Measurements from ENCODE around the gene FKTN.
"Not testable (repeated sequence)": the region's sequence is repeated elsewhere in the genome, so short reads cannot be mapped to it uniquely, and the experiment has no call there.

Gene FKTN

DNA sequence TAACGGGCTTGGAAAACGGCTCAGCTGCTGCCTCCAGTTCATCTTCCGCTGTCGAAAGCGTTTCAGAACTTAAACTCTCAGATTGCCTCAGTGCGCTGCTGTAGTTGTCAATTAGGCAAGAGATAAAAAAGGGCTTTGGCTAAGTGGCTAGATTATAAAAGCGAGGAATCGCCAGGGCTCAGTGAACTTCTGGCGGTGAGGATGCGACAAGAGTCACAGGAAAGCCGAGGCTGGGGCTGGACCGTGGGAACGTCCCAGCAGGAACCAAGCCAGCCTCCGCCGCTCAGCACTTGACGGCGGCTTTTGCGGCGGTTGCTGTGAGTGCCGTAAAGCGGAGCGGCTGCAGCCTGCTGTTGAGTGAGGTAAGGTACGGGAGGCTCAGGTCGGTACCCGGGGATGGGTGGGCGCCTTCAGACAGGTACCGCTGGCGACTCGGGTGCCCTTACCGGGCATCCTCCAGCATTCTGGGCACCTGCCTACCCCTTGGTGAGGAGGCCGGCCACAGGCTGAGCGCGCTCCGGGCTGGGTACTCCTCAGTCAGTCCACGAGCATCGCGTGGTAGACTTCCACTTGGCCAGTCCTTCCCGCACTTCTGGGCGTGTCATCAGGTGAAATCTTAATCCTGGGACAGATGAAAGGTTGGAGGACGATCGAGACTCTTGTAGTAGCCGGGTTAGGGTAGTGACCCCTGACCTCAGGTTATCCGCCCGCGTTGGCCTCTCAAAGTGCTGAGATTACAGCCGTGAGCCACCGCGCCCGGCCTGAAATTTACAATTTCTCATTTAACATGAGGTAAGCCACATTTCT lies at the start of gene FKTN:
FKTN (plus strand) TSS at position 328 of the 807 bp plus-strand sequence. CDS start 16,902 bp downstream, outside the sequence.
- DNase-seq (ENCODE audit: low read depth in 2 of 2): peak; percentile 64 to 68

DNA sequence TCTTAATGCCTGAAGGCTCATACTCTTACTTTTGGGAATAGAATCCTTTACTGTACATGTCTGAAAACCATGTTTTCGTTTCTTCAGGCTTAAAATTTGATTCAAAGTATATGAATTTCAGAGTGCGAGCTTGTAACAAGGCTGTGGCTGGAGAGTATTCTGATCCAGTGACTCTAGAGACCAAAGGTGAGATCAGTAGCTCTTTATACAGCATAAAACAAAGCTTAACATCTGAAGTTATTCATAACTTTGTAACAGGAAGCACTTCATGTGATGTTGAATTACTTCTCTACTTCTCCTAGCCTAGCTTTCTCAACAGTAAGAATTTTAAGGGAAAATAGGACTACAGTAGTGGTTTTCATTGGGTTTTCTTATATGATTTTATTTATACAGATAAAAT lies 49.4 kb upstream of the FKTN start:
- no peak for DNase-seq (ENCODE audit: low read depth in 2 of 2)

DNA sequence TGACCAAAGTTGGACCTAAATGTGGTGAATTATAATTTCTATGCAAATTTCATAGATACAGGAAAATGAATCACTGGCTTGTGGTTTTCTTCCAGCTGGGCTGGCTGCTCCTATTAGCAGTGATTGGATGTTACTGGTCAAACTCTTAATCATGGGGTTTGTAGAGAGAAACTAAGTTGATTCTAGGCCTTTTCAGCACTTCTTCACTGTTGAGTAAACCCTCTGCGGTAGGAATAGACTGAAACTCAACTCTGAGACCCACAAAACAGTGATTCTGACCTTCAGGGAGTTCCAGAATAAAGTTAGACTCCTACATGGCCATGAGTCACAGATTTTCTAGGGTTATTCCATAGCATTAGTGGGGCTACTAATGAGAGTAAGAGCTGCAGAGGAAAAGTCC lies 47.9 kb upstream of the FKTN start:
- DNase-seq (ENCODE audit: low read depth in 2 of 2): no peak

DNA sequence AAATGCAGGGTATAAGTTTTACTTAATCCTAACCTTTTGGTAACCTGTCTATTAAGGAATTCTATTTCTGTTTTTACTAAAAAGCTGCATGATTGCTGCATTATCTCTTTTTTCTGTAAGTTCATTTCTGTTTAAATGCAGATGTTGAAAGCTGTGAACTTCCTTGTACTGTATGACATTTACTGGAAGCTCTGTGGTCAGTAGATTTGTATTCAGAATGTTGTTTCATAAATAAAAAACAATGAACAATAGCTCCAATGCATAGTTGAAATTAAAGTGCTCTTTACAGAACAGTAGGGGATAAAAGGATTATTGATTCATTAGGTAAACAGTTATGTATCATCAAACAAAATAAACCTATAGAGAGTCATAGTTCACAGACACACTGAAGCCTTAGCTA lies 46.5 kb upstream of the FKTN start:
- no peak for DNase-seq (ENCODE audit: low read depth in 2 of 2)

DNA sequence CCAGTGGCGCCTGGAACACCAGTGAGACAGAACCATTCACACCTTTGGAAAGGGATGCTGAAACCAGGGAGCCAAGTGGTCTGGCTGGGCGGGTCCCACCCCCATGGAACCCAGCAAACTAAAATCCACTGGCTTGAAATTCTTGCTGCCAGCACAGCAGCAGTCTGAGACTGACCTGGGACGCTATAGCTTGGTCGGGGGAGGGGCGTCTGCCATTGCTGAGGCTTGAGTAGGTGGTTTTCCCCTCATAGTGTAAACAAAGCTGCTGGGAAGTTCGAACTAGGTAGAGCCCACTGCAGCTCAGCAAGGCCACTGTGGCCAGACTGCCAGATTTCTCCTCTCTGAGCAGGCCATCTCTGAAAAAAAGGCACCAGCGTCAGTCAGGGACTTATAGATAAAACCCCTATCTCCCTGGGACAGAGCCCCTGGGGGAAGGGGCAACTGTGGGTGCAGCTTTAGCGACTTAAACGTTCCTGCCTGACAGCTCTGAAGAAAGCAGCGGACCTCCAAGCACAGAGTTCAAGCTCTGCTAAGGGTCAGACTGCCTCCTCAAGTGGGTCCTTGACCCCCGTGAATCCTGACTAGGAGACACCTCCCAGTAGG lies 42.0 kb upstream of the FKTN start:
- no peak for DNase-seq (ENCODE audit: low read depth in 2 of 2)

DNA sequence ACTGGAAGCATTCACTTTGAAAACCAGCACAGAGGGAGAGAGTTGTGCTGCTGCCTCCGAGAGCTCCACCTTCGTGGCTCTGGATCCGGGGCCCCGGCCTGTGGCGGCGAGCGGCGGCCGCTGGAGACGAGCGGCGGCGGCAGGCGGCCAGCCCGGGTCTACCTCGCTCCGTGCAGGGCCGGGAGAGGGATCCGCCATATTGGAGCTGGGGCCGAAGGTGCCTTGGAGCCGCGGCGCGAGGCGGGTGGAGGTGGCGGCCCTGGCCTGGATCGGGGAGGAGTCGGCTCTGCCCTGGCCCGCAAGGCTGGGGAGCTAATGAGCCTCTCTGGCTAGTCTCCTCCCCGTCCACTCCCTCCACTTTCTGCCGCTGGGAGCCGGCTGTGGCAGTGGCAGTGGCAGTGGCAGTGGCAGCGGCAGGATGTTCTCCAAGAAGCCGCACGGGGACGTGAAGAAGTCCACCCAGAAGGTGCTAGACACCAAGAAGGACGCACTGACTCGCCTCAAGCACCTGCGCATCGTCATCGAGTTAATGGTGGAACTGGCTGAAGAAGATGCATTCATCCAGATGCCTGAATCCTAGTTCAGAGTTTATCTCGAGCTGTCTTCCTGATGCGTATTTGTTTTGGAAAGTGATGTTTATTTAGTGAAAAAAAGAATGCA lies 38.1 kb upstream of the FKTN start:
- DNase-seq (ENCODE audit: low read depth in 2 of 2): not testable (repeated sequence)

DNA sequence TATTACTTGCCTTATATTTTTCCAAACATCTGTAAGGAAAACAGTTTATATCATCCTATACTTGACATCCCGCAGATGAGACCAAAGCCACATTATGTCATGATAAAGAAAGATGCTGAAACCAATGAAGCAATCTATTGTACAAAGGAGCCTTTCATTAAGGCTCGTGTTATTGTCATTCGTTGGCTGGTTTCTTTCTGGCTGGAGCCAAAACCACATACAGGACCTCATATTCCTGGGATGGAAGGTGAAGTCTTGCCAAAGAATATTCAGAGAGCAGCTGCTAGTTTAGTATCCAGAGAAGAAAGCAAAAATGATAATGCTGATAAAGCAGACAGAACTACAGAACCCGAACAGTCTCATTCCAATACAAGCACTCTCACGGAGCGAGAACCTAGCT lies 36.9 kb upstream of the FKTN start:
- DNase-seq (ENCODE audit: low read depth in 2 of 2): not testable (repeated sequence)

DNA sequence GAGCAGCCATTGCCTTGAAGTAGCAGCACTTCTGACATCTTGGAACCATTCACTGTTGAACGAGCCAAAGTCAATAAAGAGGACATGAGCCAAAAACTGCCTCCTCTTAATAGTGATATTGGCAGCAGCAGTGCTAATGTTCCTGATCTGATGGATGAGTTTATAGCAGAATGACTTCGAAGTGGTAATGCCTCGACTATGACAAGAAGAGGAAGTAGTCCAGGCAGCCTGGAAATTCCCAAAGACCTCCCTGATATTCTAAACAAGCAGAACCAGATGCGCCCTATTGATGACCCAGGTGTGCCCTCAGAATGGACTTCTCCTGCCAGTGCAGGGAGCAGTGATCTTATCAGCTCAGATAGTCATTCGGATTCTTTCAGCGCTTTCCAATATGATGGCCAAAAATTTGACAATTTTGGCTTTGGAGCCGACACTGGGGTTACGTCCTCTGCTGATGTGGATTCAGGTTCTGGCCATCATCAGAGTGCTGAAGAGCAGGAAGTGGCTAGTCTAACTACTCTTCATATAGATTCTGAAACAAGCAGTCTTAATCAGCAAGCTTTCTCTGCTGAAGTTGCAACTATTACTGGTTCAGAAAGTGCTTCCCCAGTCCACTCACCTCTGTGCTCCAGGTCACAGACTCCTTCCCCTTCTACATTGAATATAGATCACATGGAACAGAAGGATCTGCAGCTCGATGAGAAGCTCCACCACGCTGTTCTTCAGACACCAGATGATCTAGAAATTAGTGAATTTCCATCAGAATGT lies 35.1 kb upstream of the FKTN start:
- DNase-seq (ENCODE audit: low read depth in 2 of 2): not testable (repeated sequence)

DNA sequence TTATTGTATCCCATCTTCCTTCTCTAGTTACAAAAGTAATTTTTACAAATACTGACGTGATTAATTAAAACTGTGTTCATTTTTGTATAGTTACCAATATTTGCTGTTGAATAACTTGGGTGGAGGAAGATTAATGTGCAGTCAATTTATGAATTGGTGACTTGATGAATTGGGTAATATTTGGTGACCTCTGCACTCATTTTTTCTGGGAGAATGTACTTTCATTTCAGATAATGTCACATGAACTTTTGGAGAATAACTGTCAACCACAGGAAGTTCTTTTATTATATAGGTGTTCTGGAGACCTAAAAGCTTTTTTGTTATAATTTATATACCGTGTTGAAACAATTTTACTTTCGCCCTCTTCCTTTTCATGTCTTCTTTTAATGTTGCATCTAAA lies 26.4 kb upstream of the FKTN start:
- no peak for DNase-seq (ENCODE audit: low read depth in 2 of 2)

DNA sequence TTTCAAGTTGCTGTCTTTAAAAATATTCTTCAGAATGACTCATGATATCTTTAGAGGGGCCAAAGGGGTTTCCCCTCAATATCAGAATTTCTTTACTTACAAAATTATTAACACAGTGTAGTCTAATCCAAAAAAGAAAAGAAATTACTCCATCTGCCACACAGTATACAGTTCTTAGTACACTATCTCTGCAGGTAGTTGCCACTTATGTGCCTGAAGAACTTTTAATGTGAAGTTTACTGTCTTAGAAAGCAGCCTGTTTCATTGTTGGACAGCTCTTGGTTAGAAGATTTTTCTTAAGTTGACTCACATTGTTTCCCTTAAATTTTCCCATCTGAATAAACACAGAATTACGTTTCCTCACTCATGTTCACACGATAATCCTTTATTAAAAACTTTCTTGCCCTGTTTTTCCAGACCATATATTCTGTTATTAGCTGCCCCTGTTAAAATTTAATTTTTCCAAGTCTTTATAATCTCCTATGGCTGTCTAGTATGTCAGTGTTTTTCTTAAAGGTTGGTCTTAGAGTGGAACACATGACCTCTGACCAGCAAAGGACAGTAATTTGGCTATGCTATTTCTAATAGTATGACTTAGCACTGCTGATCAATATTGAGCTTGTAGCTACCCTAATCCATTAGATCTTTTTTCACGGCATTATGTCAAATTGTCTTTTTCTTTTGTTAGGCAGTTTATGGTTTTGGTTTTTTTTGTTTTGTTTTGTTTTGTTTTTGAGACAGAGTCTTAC lies 21.8 kb upstream of the FKTN start:
- no peak for DNase-seq (ENCODE audit: low read depth in 2 of 2)

DNA sequence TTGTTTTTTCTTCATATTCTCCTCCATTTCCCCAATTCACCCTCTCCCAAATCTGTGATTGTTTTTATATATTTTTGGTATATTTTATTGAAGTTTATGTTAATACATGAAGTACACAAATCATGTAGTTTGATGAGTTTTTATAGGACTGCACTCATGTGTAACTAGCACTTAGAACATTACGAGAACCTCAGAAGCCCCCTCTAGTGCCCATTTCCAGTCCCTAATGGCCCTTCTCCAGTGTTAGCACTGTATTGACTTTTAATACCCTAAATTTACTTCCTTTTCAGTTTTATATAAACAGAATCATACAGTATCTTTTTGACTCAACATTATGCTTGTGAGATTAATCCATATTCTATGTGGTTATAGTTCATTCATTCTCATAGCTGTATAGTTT lies 18.5 kb upstream of the FKTN start:
- no peak for DNase-seq (ENCODE audit: low read depth in 2 of 2)

DNA sequence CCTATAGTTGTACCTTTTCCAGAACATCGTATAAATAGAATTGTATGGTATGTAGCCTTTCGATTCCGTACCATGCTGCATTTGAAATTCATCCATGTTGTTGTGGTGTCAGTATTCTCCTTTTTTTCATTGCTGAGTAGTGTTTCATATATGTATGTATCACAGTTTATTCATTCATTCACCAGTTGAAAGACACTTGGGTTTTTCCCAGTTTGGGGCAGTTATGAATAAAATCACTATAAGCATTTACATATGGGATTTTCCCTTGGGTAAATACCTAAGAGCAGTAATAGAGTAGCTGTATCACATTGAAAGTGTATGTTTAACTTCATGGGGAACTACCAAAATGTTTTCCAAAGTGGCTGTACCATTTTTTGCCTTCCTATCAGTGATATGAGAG lies 16.1 kb upstream of the FKTN start:
- no peak for DNase-seq (ENCODE audit: low read depth in 2 of 2)

DNA sequence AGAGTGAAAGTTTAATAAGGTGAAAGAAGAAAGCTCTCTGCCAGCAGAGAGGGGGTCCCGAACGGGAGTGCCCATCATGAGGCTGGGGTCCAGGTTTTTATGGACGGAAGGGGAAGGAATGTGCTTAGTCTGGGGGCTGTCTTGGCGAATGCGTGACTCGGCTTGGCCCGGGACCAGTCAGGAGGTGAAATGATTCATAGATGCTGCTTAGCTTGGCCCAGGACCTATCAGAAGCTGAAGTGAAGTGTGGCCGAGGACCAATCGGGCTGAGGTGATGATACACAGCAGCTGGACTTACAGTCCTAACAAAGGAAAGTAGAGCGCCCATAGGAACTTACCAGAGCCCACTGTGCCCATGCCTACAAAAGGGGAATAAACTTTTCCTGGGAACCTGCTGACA lies 3.9 kb upstream of the FKTN start:
- no peak for DNase-seq (ENCODE audit: low read depth in 2 of 2)

DNA sequence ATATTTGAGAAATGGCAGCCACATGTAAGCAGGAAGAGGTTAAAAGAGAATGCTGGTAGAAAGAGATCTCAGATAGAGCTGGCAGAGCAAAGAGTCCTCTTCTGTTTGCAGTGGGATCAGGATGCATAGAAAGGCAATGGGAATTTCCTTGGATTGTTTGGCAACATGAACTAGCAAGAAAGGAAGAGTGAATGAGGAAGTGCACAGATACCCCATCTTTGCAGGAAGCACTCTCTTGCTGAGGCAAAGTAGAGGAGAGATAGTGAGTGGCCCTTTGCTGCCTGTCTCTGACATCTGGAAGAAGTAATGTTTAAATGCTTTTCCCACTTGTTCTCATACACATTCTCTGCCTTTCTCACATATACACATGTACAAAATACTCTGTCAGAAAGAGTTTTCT lies 14.5 kb downstream of the FKTN start:
- DNase-seq (ENCODE audit: low read depth in 2 of 2): no peak

DNA sequence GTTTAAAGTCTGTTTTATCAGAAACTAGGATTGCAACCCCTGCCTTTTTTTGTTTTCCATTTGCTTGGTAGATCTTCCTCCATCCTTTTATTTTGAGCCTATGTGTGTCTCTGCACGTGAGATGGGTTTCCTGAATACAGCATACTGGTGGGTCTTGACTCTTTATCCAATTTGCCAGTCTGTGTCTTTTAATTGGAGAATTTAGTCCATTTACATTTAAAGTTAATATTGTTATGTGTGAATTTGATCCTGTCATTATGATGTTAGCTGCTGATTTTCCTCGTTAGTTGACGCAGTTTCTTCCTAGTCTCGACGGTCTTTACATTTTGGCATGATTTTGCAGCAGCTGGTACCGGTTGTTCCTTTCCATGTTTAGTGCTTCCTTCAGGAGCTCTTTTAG lies 22.0 kb downstream of the FKTN start:
- DNase-seq (ENCODE audit: low read depth in 2 of 2): not testable (repeated sequence)

DNA sequence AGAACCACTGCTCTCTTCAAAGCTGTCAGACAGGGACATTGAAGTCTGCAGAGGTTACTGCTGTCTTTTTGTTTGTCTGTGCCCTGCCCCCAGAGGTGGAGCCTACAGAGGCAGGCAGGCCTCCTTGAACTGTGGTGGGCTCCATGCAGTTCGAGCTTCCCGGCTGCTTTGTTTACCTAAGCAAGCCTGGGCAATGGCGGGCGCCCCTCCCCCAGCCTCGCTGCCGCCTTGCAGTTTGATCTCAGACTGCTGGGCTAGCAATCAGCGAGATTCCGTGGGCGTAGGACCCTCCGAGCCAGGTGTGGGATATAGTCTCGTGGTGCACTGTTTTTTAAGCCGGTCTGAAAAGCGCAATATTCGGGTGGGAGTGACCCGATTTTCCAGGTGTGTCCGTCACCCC lies 23.6 kb downstream of the FKTN start:
- not testable (repeated sequence) for DNase-seq (ENCODE audit: low read depth in 2 of 2)

DNA sequence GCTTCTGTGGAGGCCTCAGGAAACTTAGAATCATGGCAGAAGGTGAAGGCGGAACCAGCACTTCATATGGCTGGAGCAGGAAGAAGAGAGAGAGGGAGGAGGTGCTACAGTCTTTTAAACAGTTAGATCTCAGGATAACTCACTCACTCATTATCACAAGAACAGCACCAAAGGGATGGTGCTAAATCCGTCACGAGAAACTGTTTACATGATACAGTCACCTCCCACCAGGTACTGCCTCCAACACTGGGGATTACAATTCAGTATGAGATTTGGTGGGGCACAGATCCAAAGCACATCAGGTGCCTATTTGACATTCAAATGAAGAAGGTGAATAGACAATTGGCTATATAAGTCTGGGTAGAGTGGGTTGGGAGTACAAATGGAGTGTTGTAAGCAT lies 35.2 kb downstream of the FKTN start:
- DNase-seq (ENCODE audit: low read depth in 2 of 2): no peak

DNA sequence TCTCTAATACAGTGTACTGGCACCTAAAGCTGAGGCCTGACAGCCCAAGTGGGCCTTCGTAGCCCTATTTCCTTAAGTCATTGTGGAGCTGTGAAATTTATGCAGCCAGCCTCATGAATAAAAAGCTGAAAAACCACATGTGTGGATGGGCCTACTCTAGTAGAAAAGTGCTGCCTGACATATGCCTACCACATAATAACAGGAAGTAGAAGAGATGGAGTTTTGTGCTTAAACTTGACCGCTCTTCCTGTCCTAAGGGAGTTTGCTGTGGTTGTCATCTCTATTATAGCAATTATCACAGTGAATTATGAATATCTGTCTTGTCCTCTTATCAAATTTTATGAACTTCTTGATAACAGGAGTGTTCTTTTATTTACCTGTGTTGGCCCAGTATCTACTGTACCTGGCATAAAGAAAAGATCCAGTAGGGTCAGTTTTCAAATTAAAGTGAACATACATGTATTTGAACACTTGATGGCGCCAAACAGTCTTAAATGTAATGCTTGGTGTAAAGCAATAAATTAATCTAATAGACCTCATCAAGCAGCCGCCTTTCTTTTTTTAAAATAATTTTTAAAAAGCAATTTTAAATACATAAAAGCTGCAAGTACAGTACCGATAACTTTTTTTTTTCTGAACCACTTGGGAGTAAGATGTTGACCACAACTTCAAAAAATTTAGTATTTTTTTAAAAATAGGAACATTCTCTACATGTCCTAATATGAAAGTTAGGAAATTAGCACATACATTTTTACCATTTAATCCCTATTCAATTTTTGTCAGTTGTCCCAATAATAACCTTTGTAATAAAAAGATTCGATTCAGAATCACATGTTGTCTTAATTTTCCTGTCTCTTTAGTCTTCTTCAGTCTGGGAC lies 51.0 kb downstream of the FKTN start:
- no peak for DNase-seq (ENCODE audit: low read depth in 2 of 2)

DNA sequence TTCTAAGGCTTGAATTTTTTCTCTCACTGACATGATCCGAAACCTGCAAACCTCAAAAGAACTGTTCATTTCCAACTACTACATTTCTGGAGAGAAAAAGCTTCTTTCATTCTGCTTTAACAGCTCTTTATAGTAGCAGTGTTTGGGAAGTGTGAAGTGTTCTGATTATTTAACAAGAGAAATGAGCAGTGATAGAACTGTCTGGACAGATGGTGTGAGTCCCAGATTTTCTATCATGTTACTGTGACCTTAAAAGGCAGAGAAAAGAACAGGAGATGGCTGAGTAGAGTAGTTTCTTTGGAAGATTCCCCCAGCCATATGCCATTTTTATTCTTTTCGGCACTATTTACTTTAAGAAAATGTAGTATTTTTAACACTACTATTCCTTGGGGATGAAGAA lies 63.1 kb downstream of the FKTN start:
- DNase-seq (ENCODE audit: low read depth in 2 of 2): no peak

DNA sequence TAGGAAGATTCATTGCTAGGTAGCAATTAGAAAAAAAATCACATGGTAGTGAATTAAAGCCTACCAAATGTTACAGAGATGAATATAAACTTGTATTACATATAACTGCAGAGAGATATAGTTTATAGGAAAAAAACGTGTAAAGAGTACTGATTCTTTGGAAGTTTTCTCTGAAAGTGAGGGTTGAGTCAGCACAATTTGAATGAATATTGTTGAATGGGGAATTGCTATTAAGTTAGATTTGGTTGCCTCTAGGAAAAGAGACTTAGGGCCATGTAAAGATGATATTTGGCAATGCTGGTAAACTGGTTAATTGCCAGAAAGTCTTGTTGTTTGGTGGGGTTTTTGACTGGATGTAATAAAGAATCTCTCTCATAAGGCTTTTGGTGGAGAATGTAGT lies 67.2 kb downstream of the FKTN start:
- no peak for DNase-seq (ENCODE audit: low read depth in 2 of 2)

DNA sequence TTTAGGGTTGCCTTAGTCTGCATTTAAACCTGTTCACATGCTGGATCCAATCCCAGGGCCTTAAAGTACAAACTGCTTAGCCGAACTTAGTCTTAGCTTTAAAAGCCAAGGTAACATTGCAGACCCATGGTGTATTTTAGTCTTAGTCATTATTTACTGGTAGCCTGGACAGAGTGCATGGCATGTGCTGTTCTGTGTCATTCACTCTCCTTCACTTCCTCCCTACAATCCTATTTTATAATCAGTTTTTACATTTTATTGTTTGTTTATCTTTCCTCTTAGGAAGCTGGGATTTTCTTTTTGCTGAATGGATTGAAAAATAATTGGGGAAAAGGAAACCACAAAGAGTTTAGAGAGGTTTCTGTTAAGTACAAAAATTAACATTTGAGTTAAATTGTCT lies 74.9 kb downstream of the FKTN start:
- DNase-seq (ENCODE audit: low read depth in 2 of 2): no peak
